ENCODE measurements around the gene NPIPB2. TPM values are rescaled to one million over a fixed set of nuclear protein-coding genes. Genes with fewer than 3 reads are reported as not detected.

Gene NPIPB2
- total and polyA plus RNA-seq, 2 of the 13 experiments (the other 11 are each of a cell fraction or from before 2014, with no cell fraction given), result 1.8 to 4.1 TPM

- TF ChIP-seq TFAP4 (IDR thresholded peaks at IDR 0.05; ENCODE audit: borderline replicate concordance, low read depth) (no peak), YEATS4 (CRISPR knock-in tag; IDR thresholded peaks at IDR 0.05; ENCODE audit: borderline replicate concordance) (no peak), IRF2 (CRISPR knock-in tag; IDR thresholded peaks at IDR 0.05) (no peak), ZNF234 (CRISPR knock-in tag; conservative IDR thresholded peaks at IDR 0.05) (no peak), ZZZ3 (CRISPR knock-in tag; IDR thresholded peaks at IDR 0.05; ENCODE audit: borderline replicate concordance) (no peak), ZNF318 (CRISPR knock-in tag; IDR thresholded peaks at IDR 0.05) (no peak), ZNF18 (CRISPR knock-in tag; IDR thresholded peaks at IDR 0.05; ENCODE audit: insufficient replicate concordance) (no peak), ZNF460 (CRISPR knock-in tag; IDR thresholded peaks at IDR 0.05; ENCODE audit: borderline replicate concordance) (no peak), RBFOX2 (IDR thresholded peaks at IDR 0.05; ENCODE audit: low read depth, low read length) (no peak), SP4 (CRISPR knock-in tag; IDR thresholded peaks at IDR 0.05) (peak; percentile 39; the same call in 1 of the 2 replicates), GATA4 (IDR thresholded peaks at IDR 0.05; ENCODE audit: borderline replicate concordance, low read depth) (no peak), YY1 (IDR thresholded peaks at IDR 0.05; ENCODE audit: insufficient read depth, insufficient replicate concordance, low read depth, low read length) (no peak), ATF7-NPFF (CRISPR knock-in tag; IDR thresholded peaks at IDR 0.05; ENCODE audit: low read depth) (no peak), MBD4 (IDR thresholded peaks at IDR 0.05; ENCODE audit: borderline replicate concordance, low read length) (no peak), ZBTB34 (CRISPR knock-in tag; IDR thresholded peaks at IDR 0.05) (no peak), CEBPB (IDR thresholded peaks at IDR 0.05; ENCODE audit: borderline replicate concordance, low read depth, low read length) (no peak), PHF21A (CRISPR knock-in tag; IDR thresholded peaks at IDR 0.05) (no peak), ZNF839 (CRISPR knock-in tag; IDR thresholded peaks at IDR 0.05; ENCODE audit: borderline replicate concordance) (no peak), ZNF7 (CRISPR knock-in tag; IDR thresholded peaks at IDR 0.05) (no peak)
These were observed 30.3 kb upstream of the NPIPB2 start (continued) for GRCh38 chr16:11972128-11972527.
